GM12878 (cell line): ENCODE data around the gene ANKRD50. TPM values are rescaled to one million over a fixed set of nuclear protein-coding genes. Genes with fewer than 3 reads are reported as not detected.

Experiments
- ATAC-seq: fragments of 200-7000 bp; cut with Tn5 transposase; 3 replicates; pipeline ENCODE4 v1.9.1; 2020; ENCODE audit warnings: mild to moderate bottlenecking, moderate library complexity
- BruUV-seq: library from RNA; stranded (reverse); fragments of 400-500 nt; replicated peaks from 2 replicates; lab custom pipeline; 2021; lab: Mats Ljungman, UMichigan
- CTCF ChIA-PET: fragments of 300-600 bp; sonication (Branson Sonifier 250); formaldehyde crosslinking; extraction: SDS; loops from one replicate; lab custom pipeline; 2021; ENCODE audit warnings: inconsistent platforms; lab: Yijun Ruan, JAX
- POLR2A ChIA-PET: fragments of 350-600 bp; formaldehyde crosslinking; extraction: SDS; loops from one replicate; lab custom pipeline; 2021; ENCODE audit warnings: inconsistent platforms; lab: Charles Lee
- RAD21 ChIA-PET: fragments of 300-600 bp; sonication (Branson Sonifier 250); formaldehyde crosslinking; loops from one replicate; lab custom pipeline; 2023; ENCODE audit warnings: antibody characterized with exemption; ENCODE audit not compliant: unreplicated experiment; lab: Charles Lee
- SMC1A ChIA-PET: fragments of 300-600 bp; sonication (Branson Sonifier 250); formaldehyde crosslinking; loops from one replicate; lab custom pipeline; 2023; ENCODE audit not compliant: unreplicated experiment, uncharacterized antibody; lab: Charles Lee
- DNase-seq: peaks from one replicate; pipeline ENCODE4 v3.0.0-alpha.2; 2011; ENCODE audit warnings: low read depth, low spot score
- FAIRE-seq: peaks from 3 replicates; lab custom pipeline; 2011; peaks lifted over from hg19 to GRCh38; lab: Jason Lieb, UNC
- H2AFZ ChIP-seq: 2 replicates; pipeline ENCODE4 v1.6.0; 2011; ENCODE audit warnings: low read depth, low read length, control low read depth; ENCODE audit not compliant: control insufficient read depth
- H3K27ac ChIP-seq: 2 replicates; pipeline ENCODE4 v1.5.1; 2011; ENCODE audit warnings: control low read depth; ENCODE audit not compliant: control insufficient read depth, insufficient read depth
- H3K27me3 ChIP-seq, 2 experiments: replicated peaks in 1 of 2; 2 replicates each; pipeline versions ENCODE4 v1.6.0 to v1.6.1; 2011; ENCODE audit warnings: low read length in 1 of 2; ENCODE audit not compliant: control insufficient read depth in 2 of 2, insufficient read depth in 2 of 2
- H3K36me3 ChIP-seq, 2 experiments: 2 replicates each; pipeline ENCODE4 v1.5.1; 2011; ENCODE audit warnings: low read length in 1 of 2; ENCODE audit not compliant: control insufficient read depth in 2 of 2, insufficient read depth in 2 of 2
- H3K4me1 ChIP-seq: 2 replicates; pipeline ENCODE4 v1.6.1; 2011; ENCODE audit warnings: mild to moderate bottlenecking, low read length, moderate library complexity, mixed read lengths; ENCODE audit not compliant: control insufficient read depth, insufficient read depth
- H3K4me2 ChIP-seq: 2 replicates; pipeline ENCODE4 v1.6.0; 2011; ENCODE audit warnings: control low read depth; ENCODE audit not compliant: control insufficient read depth, insufficient read depth
- H3K4me3 ChIP-seq: fragments of 200-600 bp; sonication (generic); 2 replicates; pipeline ENCODE4 v1.5.1; 2016
- H3K79me2 ChIP-seq: 2 replicates; pipeline ENCODE4 v1.6.0; 2011; ENCODE audit warnings: low read length; ENCODE audit not compliant: control insufficient read depth, insufficient read depth
- H3K9ac ChIP-seq: 2 replicates; pipeline ENCODE4 v1.8.0; 2011; ENCODE audit warnings: low read length, control low read depth, mixed read lengths; ENCODE audit not compliant: control insufficient read depth, insufficient read depth
- H3K9me3 ChIP-seq: replicated peaks from 3 replicates; pipeline ENCODE4 v1.5.1; 2011; ENCODE audit warnings: mild to moderate bottlenecking, low read length; ENCODE audit not compliant: control insufficient read depth, insufficient read depth
- H4K20me1 ChIP-seq: 2 replicates; pipeline ENCODE4 v1.6.0; 2011; ENCODE audit not compliant: control insufficient read depth, insufficient read depth
- CHD4 ChIP-seq: fragments of 200-600 bp; sonication (generic); IDR thresholded peaks from 2 replicates; pipeline ENCODE4 v1.6.1; 2016; ENCODE audit warnings: mild to moderate bottlenecking
- CREM ChIP-seq: IDR thresholded peaks from 2 replicates; pipeline ENCODE4 v1.6.1; 2014; ENCODE audit warnings: antibody characterized with exemption, low read depth
- EZH2 ChIP-seq: IDR thresholded peaks from 2 replicates; pipeline ENCODE4 v1.6.1; 2012; ENCODE audit warnings: low read depth, mild to moderate bottlenecking, control low read depth, inconsistent platforms, low read length, borderline replicate concordance; ENCODE audit not compliant: control insufficient read depth
- HCFC1 ChIP-seq: fragments of 150-350 bp; IDR thresholded peaks from 2 replicates; pipeline ENCODE4 v1.6.1; 2014; ENCODE audit warnings: low read length
- HDGF ChIP-seq: fragments of 450-650 bp; IDR thresholded peaks from 2 replicates; pipeline ENCODE4 v1.6.1; 2016; ENCODE audit warnings: antibody characterized with exemption
- IRF4 ChIP-seq: IDR thresholded peaks from 2 replicates; pipeline ENCODE4 v1.6.1; 2011; ENCODE audit warnings: low read depth, low read length
- LARP7 ChIP-seq: fragments of 450-650 bp; IDR thresholded peaks from 2 replicates; pipeline ENCODE4 v1.6.1; 2017; ENCODE audit warnings: mild to moderate bottlenecking
- MTA2 ChIP-seq: fragments of 450-650 bp; IDR thresholded peaks from 2 replicates; pipeline ENCODE4 v1.6.1; 2016; ENCODE audit warnings: low read depth, mild to moderate bottlenecking, moderate library complexity
- PAX8 ChIP-seq: fragments of 450-650 bp; IDR thresholded peaks from 2 replicates; pipeline ENCODE4 v1.6.1; 2017; ENCODE audit warnings: mild to moderate bottlenecking, moderate library complexity
- POLR2AphosphoS5 ChIP-seq: IDR thresholded peaks from 2 replicates; pipeline ENCODE4 v1.6.1; 2011; ENCODE audit warnings: mild to moderate bottlenecking, low read length, inconsistent platforms
- RELA ChIP-seq: fragments of 450-650 bp; IDR thresholded peaks from 2 replicates; pipeline ENCODE4 v1.8.0; 2014; ENCODE audit warnings: borderline replicate concordance; ENCODE audit not compliant: partially characterized antibody
- SREBF1 ChIP-seq: IDR thresholded peaks from 2 replicates; pipeline ENCODE4 v1.6.1; 2012; ENCODE audit warnings: mild to moderate bottlenecking, low read length
- STAT1 ChIP-seq: fragments of 450-650 bp; conservative IDR thresholded peaks from 2 replicates; pipeline ENCODE4 v1.6.1; 2014; ENCODE audit warnings: antibody characterized with exemption, mild to moderate bottlenecking
- TCF12 ChIP-seq: IDR thresholded peaks from 2 replicates; pipeline ENCODE4 v1.6.1; 2011; ENCODE audit warnings: low read depth, mild to moderate bottlenecking, low read length
- ZBTB40 ChIP-seq: fragments of 450-650 bp; IDR thresholded peaks from 2 replicates; pipeline ENCODE4 v1.6.1; 2016; ENCODE audit warnings: mild to moderate bottlenecking, moderate library complexity, borderline replicate concordance
- WGBS: methylation state at CpG from one replicate; pipeline ENCODE4 v1.1.6; 2016; ENCODE audit warnings: low lambda C conversion rate; ENCODE audit not compliant: insufficient replicate concordance, insufficient coverage; ENCODE audit errors: missing lambda C conversion rate; 5-methylcytosine and 5-hydroxymethylcytosine counted together
- in situ Hi-C: fragments of 300-500 bp; cut with MboI; formaldehyde crosslinking; loops from 9 replicates; pipeline ENCODE4 v1.14.3; 2018; ENCODE audit warnings: mixed read lengths
- intact Hi-C: fragments of 100-400 bp; cut with micrococcal nuclease; formaldehyde crosslinking; loops from one replicate; pipeline ENCODE4 v1.14.2; 2022; ENCODE audit not compliant: unreplicated experiment
- polyA plus RNA-seq, 11 experiments: library from polyadenylated mRNA; depleted of rRNA in 4 of 11; unstranded in 6 of 11; stranded (reverse) in 5 of 11; fragments of >200 nt; fragmentation: Nextera tagmentation in 4 of 11; fragmentation: Illumina TruSeq in 1 of 11; extraction: Ambion mirVana in 4 of 11; extraction: Trizol in 1 of 11; gene quantifications; 1 replicate in 1 of 11; 2 replicates in 10 of 11; pipeline versions ENCODE4 v1.2.1 to v1.2.3, GENCODE V29; 2011 to 2016; ENCODE audit warnings: inconsistent platforms in 2 of 11, missing spikeins in 2 of 11, low read depth in 1 of 11
- total RNA-seq, 4 experiments: library from RNA; depleted of rRNA in 3 of 4; stranded (reverse); fragments of >200 nt in 3 of 4; fragmentation: Illumina TruSeq in 1 of 4; extraction: Trizol in 1 of 4; gene quantifications; 2 replicates each; pipeline versions ENCODE4 v1.2.1 to v1.2.3, GENCODE V29; 2013 to 2021

ANKRD50 gene
- total and polyA plus RNA-seq, 10 of the 15 experiments (the other 5 are each of a cell fraction or from before 2014, with no cell fraction given) = under 0.01 to 0.10 (median 0.03) TPM; not detected in 1

- TF ChIP-seq RELA = no peak
- TF ChIP-seq STAT1 = no peak
- TF ChIP-seq IRF4 = no peak
- TF ChIP-seq TCF12 = no peak
Measured at GRCh38 chr4:124697441-124697840, 15.1 kb downstream of the ANKRD50 start (continued).

- no peaks in the 10 kb centered on the region for H3K79me2 ChIP-seq
- no peaks in the 10 kb centered on the region for H3K27me3 ChIP-seq
- H3K4me2 ChIP-seq = no peak overlapping the region
- no peaks in the 10 kb centered on the region for H3K36me3 ChIP-seq
- RAD21 ChIA-PET = no interaction called here
- no peaks in the 10 kb centered on the region for H3K9me3 ChIP-seq
- TF ChIP-seq CHD4 = no peak
- no peak for TF ChIP-seq EZH2
- no peak for FAIRE-seq
- H2AFZ ChIP-seq = no peak overlapping the region
- H4K20me1 ChIP-seq = no peaks in the 10 kb centered on the region
- SMC1A ChIA-PET = interaction anchor here (1.0 kb wide), 1 partner anchor 10 kb away, joined by 3 read pairs; no protein-coding TSS in a partner anchor
- H3K9ac ChIP-seq = no peak overlapping the region
- BruUV-seq = no TSS peak
- POLR2A ChIA-PET = no interaction called here
- DNase-seq = no peak
- in situ Hi-C loops (no loop called here), intact Hi-C loops (no loop called here)
- CTCF ChIA-PET = no interaction called here
- ATAC-seq = no peak
- H3K27ac ChIP-seq = no peak overlapping the region
- no peak overlapping the region for H3K4me3 ChIP-seq
- H3K4me1 ChIP-seq = no peaks in the 10 kb centered on the region
Measured at GRCh38 chr4:124696182-124696581, 16.4 kb downstream of the ANKRD50 start.

GRCh38 chr4:124694946-124695598, 17.5 kb downstream of the ANKRD50 start:
- FAIRE-seq (no peak), ATAC-seq (no peak), DNase-seq (no peak)
- Histone ChIP-seq H3K27ac (no peak overlapping the region), H3K79me2 (no peaks in the 10 kb centered on the region), H3K9me3 (no peaks in the 10 kb centered on the region), H3K9ac (no peak overlapping the region), H2AFZ (no peak overlapping the region), H4K20me1 (no peaks in the 10 kb centered on the region), H3K4me3 (no peak overlapping the region), H3K4me2 (no peak overlapping the region), H3K36me3 (no peaks in the 10 kb centered on the region), H3K27me3 (no peaks in the 10 kb centered on the region), H3K4me1 (no peaks in the 10 kb centered on the region)
- CTCF ChIA-PET = interaction anchor here (1.0 kb wide), 1 partner anchor 13 kb away, joined by 3 read pairs; no protein-coding TSS in a partner anchor
- WGBS = 36% methylated on average over 6 of the region's 6 CpGs
- POLR2A ChIA-PET = no interaction called here
- in situ Hi-C loops (no loop called here), intact Hi-C loops (no loop called here)
- SMC1A ChIA-PET = interaction anchor here (0.9 kb wide), 1 partner anchor 9 kb away, joined by 3 read pairs; no protein-coding TSS in a partner anchor
- RAD21 ChIA-PET = no interaction called here
- no TSS peak for BruUV-seq
- no peak for TF ChIP-seq PAX8
- no peak for TF ChIP-seq POLR2AphosphoS5
- no peak for TF ChIP-seq SREBF1
- TF ChIP-seq LARP7 = no peak
- TF ChIP-seq CREM = no peak
- TF ChIP-seq HDGF = no peak
- TF ChIP-seq RELA = no peak
- no peak for TF ChIP-seq ZBTB40
- TF ChIP-seq MTA2 = no peak
- no peak for TF ChIP-seq HCFC1
